Tibial artery (tissue), 4 donors: ENCODE data around the gene RPL21.
"Not testable (repeated sequence)": the region's sequence is repeated elsewhere in the genome, so short reads cannot be mapped to it uniquely, and the experiment has no call there.

ENCODE experiments used
- DNase-seq, 2 donors: peaks; one replicate each; pipeline ENCODE4 v3.0.0-alpha.2; 2019
- H3K27ac ChIP-seq, 2 donors: fragments of 200-600 bp; sonication (generic) in 1 of 2; 1 replicate in 1 of 2; 2 replicates in 1 of 2; pipeline ENCODE4 v1.5.1; 2018 to 2019; ENCODE audit warnings: mild to moderate bottlenecking in 1 of 2
- H3K27me3 ChIP-seq, 2 donors: fragments of 200-600 bp; sonication (generic) in 1 of 2; one replicate each; pipeline versions ENCODE4 v1.5.1 to v1.6.0; 2016 to 2019
- H3K36me3 ChIP-seq, 3 donors: fragments of 200-600 bp; sonication (generic) in 2 of 3; one replicate each; pipeline ENCODE4 v1.5.1; 2016 to 2019; ENCODE audit warnings: mild to moderate bottlenecking in 2 of 3
- H3K4me1 ChIP-seq, 4 donors: fragments of 200-600 bp; sonication (generic) in 2 of 4; 1 replicate in 3 of 4; 2 replicates in 1 of 4; pipeline ENCODE4 v1.5.1; 2016 to 2019
- H3K4me3 ChIP-seq, 2 donors: fragments of 200-600 bp; sonication (generic) in 1 of 2; 1 replicate in 1 of 2; 2 replicates in 1 of 2; pipeline ENCODE4 v1.5.1; 2018 to 2019; ENCODE audit warnings: mild to moderate bottlenecking in 2 of 2
- H3K9me3 ChIP-seq, 3 donors: fragments of 200-600 bp; sonication (generic) in 1 of 3; one replicate each; pipeline ENCODE4 v1.5.1; 2016 to 2019
- CTCF ChIP-seq, 2 experiments: fragments of 200-600 bp in 1 of 2; fragments of 450-650 bp in 1 of 2; IDR thresholded peaks; one replicate each; pipeline ENCODE4 v1.5.1; 2017 to 2019; ENCODE audit warnings: antibody characterized with exemption in 2 of 2, mild to moderate bottlenecking in 1 of 2, moderate library complexity in 1 of 2
- intact Hi-C: fragments of 100-400 bp; cut with DNase I; formaldehyde crosslinking; loops from one replicate; pipeline ENCODE4 v1.15.0; 2023; ENCODE audit warnings: low total_unique reads

The RPL21 gene

GRCh38 chr13:27211271-27211670, 40.1 kb upstream of the RPL21 start:
- no peak overlapping the region for H3K4me3 ChIP-seq
- intact Hi-C loops: no loop called here
- no peaks in the 10 kb centered on the region for H3K36me3 ChIP-seq

GRCh38 chr13:27211771-27212364, 39.5 kb upstream of the RPL21 start:
- Histone ChIP-seq H3K4me1 (no peaks in the 10 kb centered on the region), H3K9me3 (peaks cover 0 to 17% (median 0%) of the 10 kb centered on the region in 3 donors), H3K4me3 (no peak overlapping the region), H3K36me3 (no peaks in the 10 kb centered on the region), H3K27me3 (no peaks in the 10 kb centered on the region), H3K27ac (no peak overlapping the region)
- no peak for DNase-seq
- intact Hi-C loops: no loop called here
- no peak for TF ChIP-seq CTCF (IDR thresholded peaks at IDR 0.05)

More at GRCh38 chr13:27211271-27211670, 40.1 kb upstream of the RPL21 start:
- H3K27ac ChIP-seq: no peak overlapping the region
- DNase-seq: no peak
- TF ChIP-seq CTCF (IDR thresholded peaks at IDR 0.05): no peak
- peaks cover 0 to 17% (median 0%) of the 10 kb centered on the region in 3 donors for H3K9me3 ChIP-seq
- H3K27me3 ChIP-seq: no peaks in the 10 kb centered on the region
- no peaks in the 10 kb centered on the region for H3K4me1 ChIP-seq

GRCh38 chr13:27213386-27213785, 38.0 kb upstream of the RPL21 start:
- H3K27ac ChIP-seq, H3K27me3 ChIP-seq, intact Hi-C loops, H3K4me1 ChIP-seq, DNase-seq, H3K4me3 ChIP-seq, H3K36me3 ChIP-seq: not testable (repeated sequence)
- H3K9me3 ChIP-seq: peaks cover 0 to 13% (median 0%) of the 10 kb centered on the region in 3 donors

- not testable (repeated sequence) for DNase-seq, H3K4me3 ChIP-seq
These were observed 33.6 kb upstream of the RPL21 start for GRCh38 chr13:27217791-27218190.

GRCh38 chr13:27218861-27219260, 32.5 kb upstream of the RPL21 start:
- intact Hi-C loops, H3K36me3 ChIP-seq, H3K9me3 ChIP-seq, H3K27ac ChIP-seq, H3K4me1 ChIP-seq, H3K4me3 ChIP-seq, H3K27me3 ChIP-seq, DNase-seq: not testable (repeated sequence)

More at GRCh38 chr13:27217791-27218190, 33.6 kb upstream of the RPL21 start:
- H3K27ac ChIP-seq, H3K4me1 ChIP-seq, intact Hi-C loops, H3K36me3 ChIP-seq, H3K27me3 ChIP-seq, H3K9me3 ChIP-seq: not testable (repeated sequence)

GRCh38 chr13:27219611-27220010, 31.7 kb upstream of the RPL21 start:
- intact Hi-C loops: no loop called here
- Histone ChIP-seq H3K4me3 (no peak overlapping the region), H3K27me3 (no peaks in the 10 kb centered on the region), H3K36me3 (no peaks in the 10 kb centered on the region), H3K4me1 (no peaks in the 10 kb centered on the region), H3K9me3 (no peaks in the 10 kb centered on the region), H3K27ac (no peak overlapping the region)
- TF ChIP-seq CTCF (IDR thresholded peaks at IDR 0.05): no peak
- DNase-seq: no peak

- H3K9me3 ChIP-seq, H3K4me1 ChIP-seq, H3K27ac ChIP-seq, H3K4me3 ChIP-seq, DNase-seq, H3K27me3 ChIP-seq, intact Hi-C loops, H3K36me3 ChIP-seq: not testable (repeated sequence)
These were observed 29.3 kb upstream of the RPL21 start for GRCh38 chr13:27222100-27222499.

GRCh38 chr13:27226991-27227390, 24.4 kb upstream of the RPL21 start:
- no peak overlapping the region for H3K4me3 ChIP-seq
- peaks cover 0 to 17% (median 0%) of the 10 kb centered on the region in 3 donors for H3K9me3 ChIP-seq
- no peak for TF ChIP-seq CTCF (IDR thresholded peaks at IDR 0.05)
- H3K4me1 ChIP-seq: peaks cover 0 to 9% (median 0%) of the 10 kb centered on the region in 4 donors
- H3K36me3 ChIP-seq: no peaks in the 10 kb centered on the region
- no peak for DNase-seq
- no peaks in the 10 kb centered on the region for H3K27me3 ChIP-seq
- no peak overlapping the region for H3K27ac ChIP-seq
- intact Hi-C loops: no loop called here
